Mesodermal cell (in vitro differentiated cells): Measurements from ENCODE around the gene C1R.

Source experiments
- H3K27ac ChIP-seq: 2 replicates; pipeline ENCODE4 v1.7.0; 2013; ENCODE audit warnings: mild to moderate bottlenecking, low read depth, low read length, moderate library complexity; ENCODE audit not compliant: severe bottlenecking
- H3K36me3 ChIP-seq: 2 replicates; pipeline ENCODE4 v1.7.1; 2013; ENCODE audit warnings: mild to moderate bottlenecking, low read length, moderate library complexity; ENCODE audit not compliant: control insufficient read depth, insufficient read depth
- H3K4me1 ChIP-seq: one replicate; pipeline ENCODE4 v1.7.1; 2013; ENCODE audit warnings: mild to moderate bottlenecking, low read length; ENCODE audit not compliant: insufficient read depth, control insufficient read depth, poor library complexity, severe bottlenecking
- H3K4me3 ChIP-seq: 2 replicates; pipeline ENCODE4 v1.7.0; 2013; ENCODE audit warnings: low read length, control low read depth, mild to moderate bottlenecking; ENCODE audit not compliant: insufficient read depth, poor library complexity, severe bottlenecking; ENCODE audit errors: extremely low read depth
- H3K9me3 ChIP-seq: 2 replicates; pipeline ENCODE4 v1.7.1; 2013; ENCODE audit warnings: mild to moderate bottlenecking, low read length, moderate library complexity; ENCODE audit not compliant: control insufficient read depth
- WGBS, 2 experiments: methylation state at CpG; one replicate each; pipeline ENCODE4 v1.1.5; 2013; ENCODE audit warnings: missing lambda C conversion rate in 2 of 2; ENCODE audit not compliant: insufficient coverage in 2 of 2; 5-methylcytosine and 5-hydroxymethylcytosine counted together

The C1R gene

GRCh38 chr12:7129872-7130691 is 37.8 kb upstream of the C1R start, which contains the start of gene CLSTN3:
Gene CLSTN3, plus strand, starts transcription at chr12:7130371. Its CDS starts 278 bp downstream, at chr12:7130649.
- H3K36me3 ChIP-seq: no peaks in the 10 kb centered on the region
- H3K27ac ChIP-seq: no peak within 1 kb of the TSS
- no peaks in the 10 kb centered on the region for H3K4me1 ChIP-seq
- 0 to 1% methylated on average over 14 of the region's 40 CpGs for WGBS, 2 experiments
- no peaks in the 10 kb centered on the region for H3K9me3 ChIP-seq
- peak within 1 kb of the TSS; percentile 58 for H3K4me3 ChIP-seq

DNA sequence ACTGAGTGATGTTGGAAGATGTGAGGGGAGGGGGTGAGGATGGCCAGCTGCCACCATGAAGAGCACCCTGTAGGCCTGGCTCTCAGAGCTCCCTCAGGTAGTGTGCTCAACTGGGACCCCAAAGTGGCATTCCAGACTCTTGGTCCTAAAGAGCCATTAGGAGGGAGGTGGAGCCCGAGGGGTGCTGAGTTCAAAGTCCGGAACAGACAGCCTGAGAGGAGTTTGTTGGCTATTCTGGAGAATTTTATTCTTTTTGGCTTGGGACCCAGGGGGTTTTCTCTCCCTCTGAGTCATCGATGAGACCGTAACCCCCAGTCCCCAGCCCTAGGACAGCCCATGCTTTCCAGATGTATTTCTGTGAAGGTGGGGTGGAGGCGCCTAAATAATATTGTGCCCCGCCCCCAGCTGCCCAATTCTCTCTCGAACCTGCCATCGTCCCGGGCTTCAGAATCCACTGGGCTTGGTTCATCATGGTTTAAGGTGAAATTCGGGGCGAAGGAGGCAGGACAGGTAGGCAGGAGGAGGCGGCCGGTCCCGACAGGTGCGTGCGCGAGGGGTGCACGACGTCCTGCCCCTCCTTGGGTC is 37.1 kb upstream of the C1R start:
- H3K9me3 ChIP-seq: no peaks in the 10 kb centered on the region
- H3K27ac ChIP-seq: no peak overlapping the region
- no peaks in the 10 kb centered on the region for H3K36me3 ChIP-seq
- H3K4me1 ChIP-seq: no peaks in the 10 kb centered on the region
- WGBS, 2 experiments: 10 to 14% methylated on average over 12 to 16 of the region's 19 CpGs
- H3K4me3 ChIP-seq: peak overlapping the region; percentile 58

DNA sequence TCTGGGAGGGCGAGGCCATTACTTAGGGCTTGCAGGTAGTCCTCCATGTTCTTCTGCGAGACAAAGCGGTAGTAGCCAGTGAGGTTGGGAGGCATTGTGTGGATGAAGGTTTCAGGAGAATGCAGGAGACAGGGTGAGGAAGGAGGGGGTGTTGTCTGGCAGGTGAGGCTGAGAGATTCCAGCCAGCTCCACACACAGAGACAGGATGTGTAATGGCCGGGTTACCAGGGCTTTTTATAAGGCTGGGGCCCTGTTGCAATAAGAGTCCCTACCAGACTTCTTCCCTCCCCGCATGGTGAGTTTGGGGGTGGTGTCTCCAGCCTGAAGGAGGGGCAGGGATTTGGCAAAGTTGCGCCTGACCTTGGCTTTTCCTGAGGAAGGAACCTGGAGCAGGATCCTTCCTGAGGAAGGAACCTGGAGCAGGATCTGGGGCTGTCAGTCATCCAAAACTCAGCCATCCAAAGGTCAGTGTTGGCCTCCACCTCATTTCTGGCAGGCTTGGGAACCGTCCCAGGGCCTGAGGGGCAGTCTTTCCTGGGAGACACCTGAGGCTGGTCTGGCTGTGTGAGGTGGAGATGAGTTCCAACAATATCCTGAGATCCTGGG is 36.5 kb upstream of the C1R start, which contains the start of gene RBP5:
Gene RBP5 (minus strand): TSS at position 209 of the 606 bp plus-strand sequence. CDS start 114 bp downstream, at position 95.
- no peaks in the 10 kb centered on the region for H3K4me1 ChIP-seq
- no peaks in the 10 kb centered on the region for H3K9me3 ChIP-seq
- peak within 1 kb of the TSS; percentile 58 for H3K4me3 ChIP-seq
- no peak within 1 kb of the TSS for H3K27ac ChIP-seq
- WGBS, 2 experiments: 50 to 85% methylated on average over 1 to 4 of the region's 7 CpGs
- no peaks in the 10 kb centered on the region for H3K36me3 ChIP-seq

DNA sequence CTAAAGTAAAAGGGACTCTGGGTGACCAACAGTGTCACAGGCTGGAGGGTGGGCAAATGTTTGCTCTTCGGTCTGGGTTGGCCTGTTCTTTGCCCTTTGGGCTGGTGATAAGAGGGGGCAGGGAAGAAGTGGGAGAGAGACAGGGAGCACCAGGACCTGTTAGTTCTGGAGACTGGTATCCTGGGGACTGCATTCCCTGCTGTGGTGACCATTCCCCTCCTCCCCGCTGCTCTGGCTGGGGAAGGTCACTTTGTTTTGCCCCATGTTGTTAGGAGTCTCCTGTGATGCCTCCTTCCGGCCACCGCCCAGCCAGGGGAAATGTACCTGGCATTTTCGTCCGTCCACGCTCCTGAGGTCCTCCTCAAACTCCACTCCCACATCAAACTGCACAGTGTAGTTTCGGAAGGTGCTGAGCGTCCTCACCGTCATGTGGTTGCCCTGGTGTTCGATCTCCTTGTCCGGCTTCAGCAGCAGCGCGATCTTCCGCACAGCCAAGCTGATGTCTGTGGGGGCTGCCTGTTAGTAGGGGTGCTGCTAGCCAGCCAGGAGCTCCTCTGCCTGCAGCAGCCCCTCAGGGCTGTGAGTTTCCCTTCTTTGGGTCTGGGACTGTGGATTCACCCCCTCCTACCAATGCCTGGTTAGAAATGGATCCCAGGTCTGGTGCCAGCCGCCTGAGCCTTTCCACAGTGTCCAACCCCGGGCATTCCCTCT is 35.8 kb upstream of the C1R start:
- Histone ChIP-seq H3K27ac (no peak overlapping the region), H3K36me3 (no peaks in the 10 kb centered on the region), H3K4me1 (no peaks in the 10 kb centered on the region), H3K9me3 (no peaks in the 10 kb centered on the region), H3K4me3 (no peak overlapping the region)
- 83 to 91% methylated on average over 14 to 16 of the region's 17 CpGs for WGBS, 2 experiments

- no peaks in the 10 kb centered on the region for H3K36me3 ChIP-seq
- no peak overlapping the region for H3K27ac ChIP-seq
- no peaks in the 10 kb centered on the region for H3K9me3 ChIP-seq
- no peaks in the 10 kb centered on the region for H3K4me1 ChIP-seq
- WGBS, 2 experiments: 68 to 81% methylated on average over 2 to 3 of the region's 4 CpGs
- H3K4me3 ChIP-seq: no peak overlapping the region
Measured at GRCh38 chr12:7125632-7126227, 33.5 kb upstream of the C1R start.

DNA sequence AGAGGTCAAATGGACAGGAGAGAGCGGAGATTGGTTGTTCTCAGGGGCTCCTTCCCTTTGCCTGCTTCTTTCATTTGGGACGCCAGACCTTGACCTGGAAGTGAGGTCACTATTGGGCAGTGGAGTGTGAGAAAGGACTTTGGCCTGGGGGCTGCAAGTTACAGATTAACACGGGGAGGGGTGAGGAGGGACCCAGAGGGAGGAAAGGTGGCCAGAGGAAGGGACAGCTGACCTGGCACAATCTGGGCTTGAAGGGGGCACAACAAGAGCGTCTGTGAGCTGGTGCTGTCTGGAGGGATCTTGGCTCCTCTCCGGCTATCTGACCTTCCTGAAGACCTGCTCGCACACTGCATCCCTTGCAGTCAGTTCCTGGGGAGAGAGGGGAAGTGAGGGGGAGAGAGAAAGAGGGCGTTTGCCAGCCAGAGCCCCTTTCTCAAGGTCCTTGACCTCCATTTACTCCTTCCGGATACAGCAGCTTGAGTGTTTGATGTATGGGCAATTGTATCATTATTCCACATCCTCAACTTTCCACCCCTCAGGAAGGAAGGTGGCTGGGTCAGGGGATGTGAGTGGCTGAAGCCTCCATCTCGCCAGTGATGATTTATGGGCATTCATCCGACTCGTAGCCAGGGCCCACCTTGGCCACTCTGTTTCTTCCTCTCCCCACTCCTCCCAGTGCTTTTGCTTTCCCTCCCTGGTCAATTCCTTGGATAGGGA is 31.7 kb upstream of the C1R start:
- H3K36me3 ChIP-seq: no peaks in the 10 kb centered on the region
- WGBS, 2 experiments: 79 to 89% methylated on average over 4 to 5 of the region's 11 CpGs
- no peak overlapping the region for H3K4me3 ChIP-seq
- no peaks in the 10 kb centered on the region for H3K4me1 ChIP-seq
- H3K9me3 ChIP-seq: no peaks in the 10 kb centered on the region
- H3K27ac ChIP-seq: no peak overlapping the region

DNA sequence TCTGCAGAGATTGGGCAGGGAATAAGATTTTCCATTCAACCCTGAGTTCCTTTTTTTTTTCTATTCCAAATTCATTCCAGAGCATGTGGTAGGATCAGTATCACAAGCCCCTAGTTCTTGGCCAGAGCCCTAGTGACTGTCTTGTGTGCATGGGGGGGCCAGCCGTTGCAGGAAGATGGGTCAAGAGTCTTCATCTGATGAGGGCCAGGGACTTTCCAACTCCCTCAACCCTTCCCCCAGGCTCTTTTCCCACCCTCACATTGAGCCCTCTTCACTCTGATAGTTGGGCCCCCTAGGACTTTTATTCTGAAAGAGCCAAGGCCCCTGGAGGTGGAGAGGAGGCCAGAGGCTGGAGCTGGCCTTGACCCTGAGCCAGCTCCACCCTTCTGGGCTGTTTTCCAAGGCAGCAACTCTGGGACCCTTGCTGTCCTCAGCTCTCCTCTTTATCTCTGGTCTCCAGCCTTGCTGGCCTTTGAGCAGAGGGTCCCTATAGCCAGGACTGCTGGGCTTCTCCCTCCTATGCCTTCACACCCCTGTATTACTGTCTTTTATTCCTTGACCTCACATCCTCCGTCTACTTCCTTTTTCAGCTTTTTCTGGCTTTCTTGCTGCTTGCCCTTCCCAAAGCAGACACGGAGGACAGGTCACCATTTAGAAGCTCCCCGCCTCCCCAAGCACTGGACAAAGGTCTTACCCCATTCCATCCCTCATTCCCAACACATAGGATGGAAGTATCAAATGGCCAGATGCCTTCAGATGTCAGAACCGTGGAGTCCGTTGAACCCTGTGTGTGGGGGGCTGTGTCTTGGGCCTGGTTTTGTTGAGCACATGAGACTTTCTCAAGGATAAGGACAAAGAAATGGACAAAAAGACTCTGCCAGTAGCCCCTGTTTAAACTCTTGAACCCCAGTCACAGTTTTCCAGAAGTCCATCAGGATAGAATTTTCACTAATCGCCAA is 30.8 kb upstream of the C1R start:
- no peak overlapping the region for H3K4me3 ChIP-seq
- no peaks in the 10 kb centered on the region for H3K36me3 ChIP-seq
- H3K9me3 ChIP-seq: no peaks in the 10 kb centered on the region
- H3K4me1 ChIP-seq: no peaks in the 10 kb centered on the region
- H3K27ac ChIP-seq: no peak overlapping the region
- WGBS, 2 experiments: 90 to 92% methylated on average over 4 to 5 of the region's 7 CpGs

DNA sequence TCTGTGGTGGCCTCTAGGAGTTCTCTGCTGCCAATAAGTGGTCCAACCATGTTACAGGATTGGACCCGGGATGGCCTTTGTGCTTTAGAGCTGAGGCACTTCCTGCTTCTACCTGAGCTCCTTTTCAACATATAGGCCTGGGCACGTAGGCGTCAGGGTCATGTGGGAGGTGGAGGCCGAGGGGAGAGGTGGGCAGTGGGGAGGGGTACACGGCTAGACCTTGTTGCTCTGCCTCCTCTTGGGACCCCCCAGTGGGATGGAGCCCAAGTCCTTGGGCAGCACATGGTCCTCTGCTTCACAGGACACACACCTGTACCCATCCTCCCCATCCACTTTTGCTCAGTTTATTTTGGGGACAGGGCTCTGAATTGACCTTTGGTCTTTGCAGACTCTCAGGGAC is 29.1 kb upstream of the C1R start:
- H3K9me3 ChIP-seq: no peaks in the 10 kb centered on the region
- no peaks in the 10 kb centered on the region for H3K36me3 ChIP-seq
- WGBS, 2 experiments: 82 to 90% methylated on average over 1 to 5 of the region's 5 CpGs
- H3K4me1 ChIP-seq: peaks cover 2% of the 10 kb centered on the region
- H3K27ac ChIP-seq: no peak overlapping the region
- no peak overlapping the region for H3K4me3 ChIP-seq

GRCh38 chr12:7120166-7120565 is 27.9 kb upstream of the C1R start:
- Histone ChIP-seq H3K4me3 (no peak overlapping the region), H3K36me3 (no peaks in the 10 kb centered on the region), H3K27ac (no peak overlapping the region), H3K4me1 (peaks cover 2% of the 10 kb centered on the region), H3K9me3 (no peaks in the 10 kb centered on the region)
- WGBS, 2 experiments: 81 to 92% methylated on average over 4 to 5 of the region's 5 CpGs
